Duodenal mucosa (tissue), 2 donors: Measurements from ENCODE around the gene RAB40AL.
"Not testable (repeated sequence)": the region's sequence is repeated elsewhere in the genome, so short reads cannot be mapped to it uniquely, and the experiment has no call there.

Source experiments
- H3K27ac ChIP-seq: one replicate; pipeline ENCODE4 v1.7.0; 2013; ENCODE audit warnings: low read depth, low read length
- H3K27me3 ChIP-seq, 2 donors: one replicate each; pipeline ENCODE4 v1.7.0; 2013; ENCODE audit warnings: low read length in 2 of 2, control low read depth in 1 of 2; ENCODE audit not compliant: insufficient read depth in 2 of 2, control insufficient read depth in 1 of 2
- H3K36me3 ChIP-seq, 2 donors: one replicate each; pipeline ENCODE4 v1.7.0; 2013; ENCODE audit warnings: low read length in 2 of 2, control low read depth in 1 of 2; ENCODE audit not compliant: insufficient read depth in 2 of 2, control insufficient read depth in 1 of 2
- H3K4me1 ChIP-seq, 2 donors: one replicate each; pipeline ENCODE4 v1.7.0; 2013; ENCODE audit warnings: low read length in 2 of 2, control low read depth in 1 of 2; ENCODE audit not compliant: insufficient read depth in 2 of 2, control insufficient read depth in 1 of 2
- H3K4me3 ChIP-seq, 2 donors: one replicate each; pipeline ENCODE4 v1.7.0; 2013; ENCODE audit warnings: low read length in 2 of 2, low read depth in 1 of 2
- H3K9ac ChIP-seq, 2 donors: one replicate each; pipeline ENCODE4 v1.7.0; 2013; ENCODE audit warnings: low read length in 2 of 2, low read depth in 1 of 2
- H3K9me3 ChIP-seq, 2 donors: one replicate each; pipeline ENCODE4 v1.7.0; 2013; ENCODE audit warnings: low read length in 2 of 2, control low read depth in 1 of 2; ENCODE audit not compliant: control insufficient read depth in 1 of 2

The RAB40AL gene

GRCh38 chrX:102958794-102959193 is 21.7 kb downstream of the RAB40AL start:
- no peaks in the 10 kb centered on the region for H3K4me1 ChIP-seq

DNA sequence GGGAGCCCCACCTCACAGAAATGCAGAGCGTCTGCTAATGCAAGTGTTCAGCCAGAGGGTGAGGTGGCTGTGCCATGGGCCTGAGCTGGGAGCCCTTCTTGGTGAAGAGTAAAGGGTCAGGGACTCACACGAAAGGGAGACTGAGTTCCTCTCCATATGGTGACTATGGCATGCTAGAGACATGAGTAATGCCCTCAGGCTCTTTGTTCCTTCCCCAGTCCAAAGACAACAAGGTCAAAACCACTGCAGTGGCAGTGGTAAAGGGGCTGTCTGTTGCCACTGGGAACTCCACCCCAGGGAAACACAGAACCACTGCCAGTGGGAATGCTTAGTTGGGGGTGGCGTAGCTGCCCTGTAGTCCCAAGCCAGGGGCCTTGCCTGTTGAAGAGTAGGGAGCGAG is 22.4 kb downstream of the RAB40AL start:
- H3K27ac ChIP-seq: no peak overlapping the region
- H3K4me3 ChIP-seq: no peak overlapping the region
- no peaks in the 10 kb centered on the region for H3K27me3 ChIP-seq
- H3K9ac ChIP-seq: no peak overlapping the region
- no peaks in the 10 kb centered on the region for H3K36me3 ChIP-seq
- H3K4me1 ChIP-seq: no peaks in the 10 kb centered on the region
- H3K9me3 ChIP-seq: no peaks in the 10 kb centered on the region

More at GRCh38 chrX:102958794-102959193, 21.7 kb downstream of the RAB40AL start:
- Histone ChIP-seq H3K9ac (no peak overlapping the region), H3K4me3 (no peak overlapping the region), H3K27me3 (no peaks in the 10 kb centered on the region), H3K9me3 (no peaks in the 10 kb centered on the region), H3K27ac (no peak overlapping the region), H3K36me3 (no peaks in the 10 kb centered on the region)

DNA sequence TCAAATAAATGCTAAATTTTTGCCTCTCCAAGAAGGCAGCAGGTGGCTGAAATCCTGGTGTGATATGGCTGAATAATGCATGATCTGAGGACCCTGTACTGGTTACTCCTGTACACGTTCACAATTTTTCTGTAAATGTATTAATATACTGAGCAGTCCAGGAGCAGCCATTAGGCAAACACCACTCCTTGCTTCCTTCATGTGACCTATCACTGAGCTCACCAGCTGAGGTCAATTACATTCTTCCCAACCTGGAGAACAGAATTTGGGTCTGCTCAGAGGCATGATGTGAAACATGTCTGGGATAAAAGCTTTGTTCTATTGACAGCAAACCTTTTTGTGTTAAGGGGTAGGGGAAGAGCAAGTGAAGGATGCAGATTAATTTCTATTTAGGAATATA is 26.9 kb downstream of the RAB40AL start:
- Histone ChIP-seq H3K27me3 (no peaks in the 10 kb centered on the region), H3K4me1 (no peaks in the 10 kb centered on the region), H3K9ac (no peak overlapping the region), H3K27ac (no peak overlapping the region), H3K36me3 (no peaks in the 10 kb centered on the region), H3K9me3 (no peaks in the 10 kb centered on the region), H3K4me3 (no peak overlapping the region)

GRCh38 chrX:102964940-102965339 is 27.9 kb downstream of the RAB40AL start:
- Histone ChIP-seq H3K27me3 (no peaks in the 10 kb centered on the region), H3K9me3 (no peaks in the 10 kb centered on the region), H3K9ac (no peak overlapping the region), H3K36me3 (no peaks in the 10 kb centered on the region), H3K4me3 (no peak overlapping the region), H3K27ac (no peak overlapping the region), H3K4me1 (no peaks in the 10 kb centered on the region)

GRCh38 chrX:102966701-102967100 is 29.6 kb downstream of the RAB40AL start:
- H3K9me3 ChIP-seq: peaks cover 4% of the 10 kb centered on the region in 2 donors
- H3K4me3 ChIP-seq: no peak overlapping the region
- no peaks in the 10 kb centered on the region for H3K4me1 ChIP-seq
- H3K27ac ChIP-seq: no peak overlapping the region
- no peak overlapping the region for H3K9ac ChIP-seq
- H3K27me3 ChIP-seq: no peaks in the 10 kb centered on the region
- H3K36me3 ChIP-seq: no peaks in the 10 kb centered on the region

DNA sequence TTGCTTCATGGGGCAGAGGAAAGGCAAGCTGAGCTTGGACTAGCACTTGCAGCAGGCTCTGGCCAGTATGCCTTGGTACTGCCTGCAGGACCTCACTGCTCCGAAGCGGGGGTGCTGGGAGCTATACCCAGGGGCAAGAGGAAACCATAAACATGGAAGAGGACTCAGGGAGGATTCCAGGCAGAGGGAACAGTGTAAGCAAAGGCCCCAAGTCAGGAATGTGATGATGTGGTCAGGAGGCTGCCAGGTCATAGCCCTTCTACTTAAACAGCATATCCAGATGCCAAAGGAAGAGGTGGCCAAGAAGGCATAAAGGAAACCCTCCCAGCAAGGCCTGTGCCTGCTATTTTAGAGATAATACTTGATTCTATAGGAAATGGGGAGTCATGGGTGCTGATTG is 31.1 kb downstream of the RAB40AL start:
- Histone ChIP-seq H3K36me3 (no peaks in the 10 kb centered on the region), H3K4me3 (no peak overlapping the region), H3K9me3 (peaks cover 4% of the 10 kb centered on the region in 2 donors), H3K9ac (no peak overlapping the region), H3K4me1 (no peaks in the 10 kb centered on the region), H3K27me3 (no peaks in the 10 kb centered on the region), H3K27ac (no peak overlapping the region)

GRCh38 chrX:102971536-102971935 is 34.5 kb downstream of the RAB40AL start:
- not testable (repeated sequence) for H3K9me3 ChIP-seq, H3K4me1 ChIP-seq

GRCh38 chrX:102975016-102975415 is 37.9 kb downstream of the RAB40AL start:
- no peak overlapping the region for H3K27ac ChIP-seq
- no peaks in the 10 kb centered on the region for H3K36me3 ChIP-seq
- no peaks in the 10 kb centered on the region for H3K4me1 ChIP-seq
- no peak overlapping the region for H3K4me3 ChIP-seq
- no peaks in the 10 kb centered on the region for H3K27me3 ChIP-seq
- peaks cover 4% of the 10 kb centered on the region in 2 donors for H3K9me3 ChIP-seq
- no peak overlapping the region for H3K9ac ChIP-seq

More at GRCh38 chrX:102971536-102971935, 34.5 kb downstream of the RAB40AL start:
- not testable (repeated sequence) for H3K27me3 ChIP-seq, H3K36me3 ChIP-seq, H3K9ac ChIP-seq, H3K27ac ChIP-seq, H3K4me3 ChIP-seq

DNA sequence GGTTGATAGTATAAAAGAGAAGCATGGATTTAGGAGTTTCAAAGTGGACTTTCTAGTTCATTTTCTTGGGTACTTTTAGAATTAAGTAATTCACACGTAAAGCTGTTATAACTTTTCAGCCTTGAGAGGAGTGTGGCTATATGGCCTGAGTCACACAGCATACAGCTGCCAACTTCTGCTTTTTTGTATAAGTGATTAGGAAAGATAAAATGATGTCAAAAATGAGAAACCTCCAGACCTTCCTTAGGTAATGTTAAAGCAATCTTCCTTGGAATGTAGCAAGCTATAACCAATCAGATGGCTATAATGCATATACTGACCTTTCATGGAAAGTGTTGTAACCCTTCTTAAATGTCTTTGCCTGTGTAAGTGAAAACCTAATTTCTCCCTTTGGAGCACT is 39.2 kb downstream of the RAB40AL start:
- H3K4me1 ChIP-seq: no peaks in the 10 kb centered on the region
- H3K27ac ChIP-seq: no peak overlapping the region
- no peak overlapping the region for H3K9ac ChIP-seq
- H3K9me3 ChIP-seq: peaks cover 2% of the 10 kb centered on the region in 2 donors
- H3K36me3 ChIP-seq: no peaks in the 10 kb centered on the region
- H3K4me3 ChIP-seq: no peak overlapping the region
- no peaks in the 10 kb centered on the region for H3K27me3 ChIP-seq

DNA sequence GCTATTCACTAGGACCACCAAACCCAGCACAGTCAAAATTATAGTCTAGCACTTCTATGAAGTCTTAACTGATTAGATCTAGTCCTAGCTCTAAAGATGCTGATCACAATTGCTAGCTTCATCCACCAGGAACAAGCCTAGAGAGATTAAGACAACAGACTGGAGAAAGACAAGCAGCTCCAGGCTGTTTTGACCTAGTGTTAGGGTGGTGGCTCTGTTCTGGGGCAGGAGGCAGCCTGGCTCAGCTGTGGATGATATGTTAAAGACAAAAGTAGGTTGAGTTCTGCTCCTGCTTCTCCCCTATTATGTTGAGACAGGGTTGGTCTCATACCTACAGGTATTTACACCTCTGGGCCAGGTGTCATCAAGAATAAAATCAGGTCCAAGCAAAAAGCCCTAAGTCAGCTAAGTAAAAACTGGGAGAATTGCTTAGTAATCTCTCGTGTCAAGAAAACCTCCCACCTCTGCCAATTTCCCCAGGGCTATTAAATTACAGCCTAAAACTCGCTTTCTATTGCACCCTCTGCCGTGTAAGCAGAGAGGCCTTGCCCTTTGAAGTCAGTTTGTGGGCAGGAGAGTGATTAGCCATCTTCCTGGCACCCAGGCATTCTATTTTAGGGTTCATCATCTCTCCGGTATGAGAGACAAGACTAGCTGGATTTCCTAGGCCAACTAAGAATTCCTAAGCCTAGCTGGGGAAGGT is 39.9 kb downstream of the RAB40AL start:
- Histone ChIP-seq H3K27ac (no peak overlapping the region), H3K9me3 (no peaks in the 10 kb centered on the region), H3K27me3 (no peaks in the 10 kb centered on the region), H3K9ac (no peak overlapping the region), H3K4me1 (no peaks in the 10 kb centered on the region), H3K36me3 (no peaks in the 10 kb centered on the region), H3K4me3 (no peak overlapping the region)
